ENCODE data around the gene VPS18.

VPS18 gene

GRCh38 chr15:40925863-40926658 is 31.8 kb downstream of the VPS18 start:
- H3K9me3 ChIP-seq (ENCODE audit: control insufficient read depth, low read length) = no peaks in the 10 kb centered on the region
- no peak overlapping the region for H3K27ac ChIP-seq (ENCODE audit: low read depth, low read length, severe bottlenecking)
- peaks cover 32% of the 10 kb centered on the region for H3K4me1 ChIP-seq (ENCODE audit: control insufficient read depth, insufficient read depth, low read length, poor library complexity, severe bottlenecking)
- WGBS, 2 experiments (ENCODE audit: insufficient coverage in 2 of 2) = 2% methylated on average over 50 to 52 of the region's 61 CpGs
- H3K4me3 ChIP-seq (ENCODE audit: extremely low read depth, insufficient read depth, low read length, poor library complexity, severe bottlenecking) = peak overlapping the region; percentile 22
- H3K36me3 ChIP-seq (ENCODE audit: control insufficient read depth, insufficient read depth, low read length) = no peaks in the 10 kb centered on the region

- WGBS, 2 experiments (ENCODE audit: insufficient coverage in 2 of 2) = 9 to 11% methylated on average over 30 to 31 of the region's 33 CpGs
- no peak overlapping the region for H3K27ac ChIP-seq (ENCODE audit: low read depth, low read length, severe bottlenecking)
Measured at GRCh38 chr15:40926659-40927494, 32.6 kb downstream of the VPS18 start.

GRCh38 chr15:40927495-40927872 is 33.2 kb downstream of the VPS18 start:
- Histone ChIP-seq H3K4me3 (ENCODE audit: extremely low read depth, insufficient read depth, low read length, poor library complexity, severe bottlenecking) (peak overlapping the region; percentile 38), H3K36me3 (ENCODE audit: control insufficient read depth, insufficient read depth, low read length) (peaks cover 7% of the 10 kb centered on the region), H3K4me1 (ENCODE audit: control insufficient read depth, insufficient read depth, low read length, poor library complexity, severe bottlenecking) (peaks cover 33% of the 10 kb centered on the region), H3K9me3 (ENCODE audit: control insufficient read depth, low read length) (no peaks in the 10 kb centered on the region), H3K27ac (ENCODE audit: low read depth, low read length, severe bottlenecking) (no peak overlapping the region)
- 8 to 9% methylated on average over 14 to 15 of the region's 24 CpGs for WGBS, 2 experiments (ENCODE audit: insufficient coverage in 2 of 2)

More at GRCh38 chr15:40926659-40927494, 32.6 kb downstream of the VPS18 start:
- H3K36me3 ChIP-seq (ENCODE audit: control insufficient read depth, insufficient read depth, low read length) = peaks cover 5% of the 10 kb centered on the region
- peaks cover 33% of the 10 kb centered on the region for H3K4me1 ChIP-seq (ENCODE audit: control insufficient read depth, insufficient read depth, low read length, poor library complexity, severe bottlenecking)
- H3K4me3 ChIP-seq (ENCODE audit: extremely low read depth, insufficient read depth, low read length, poor library complexity, severe bottlenecking) = peak overlapping the region; percentile 38
- no peaks in the 10 kb centered on the region for H3K9me3 ChIP-seq (ENCODE audit: control insufficient read depth, low read length)

GRCh38 chr15:40927873-40928806 is 33.9 kb downstream of the VPS18 start:
- WGBS, 2 experiments (ENCODE audit: insufficient coverage in 2 of 2) = 1 to 3% methylated on average over 31 to 50 of the region's 68 CpGs
- Histone ChIP-seq H3K9me3 (ENCODE audit: control insufficient read depth, low read length) (no peaks in the 10 kb centered on the region), H3K4me3 (ENCODE audit: extremely low read depth, insufficient read depth, low read length, poor library complexity, severe bottlenecking) (peak overlapping the region; percentile 38), H3K36me3 (ENCODE audit: control insufficient read depth, insufficient read depth, low read length) (peaks cover 7% of the 10 kb centered on the region), H3K4me1 (ENCODE audit: control insufficient read depth, insufficient read depth, low read length, poor library complexity, severe bottlenecking) (peaks cover 33% of the 10 kb centered on the region), H3K27ac (ENCODE audit: low read depth, low read length, severe bottlenecking) (no peak overlapping the region)

GRCh38 chr15:40928821-40929659 is 34.8 kb downstream of the VPS18 start, which contains the start of gene DLL4:
TSS of gene DLL4 (plus strand) at chr15:40929340. CDS start at chr15:40929669, 329 bp downstream.
- Histone ChIP-seq H3K36me3 (ENCODE audit: control insufficient read depth, insufficient read depth, low read length) (peaks cover 7% of the 10 kb centered on the region), H3K9me3 (ENCODE audit: control insufficient read depth, low read length) (no peaks in the 10 kb centered on the region), H3K4me3 (ENCODE audit: extremely low read depth, insufficient read depth, low read length, poor library complexity, severe bottlenecking) (peak within 1 kb of the TSS; percentile 38), H3K27ac (ENCODE audit: low read depth, low read length, severe bottlenecking) (no peak within 1 kb of the TSS), H3K4me1 (ENCODE audit: control insufficient read depth, insufficient read depth, low read length, poor library complexity, severe bottlenecking) (peaks cover 25% of the 10 kb centered on the region)
- WGBS, 2 experiments (ENCODE audit: insufficient coverage in 2 of 2) = 0% methylated on average over 53 to 62 of the region's 71 CpGs

GRCh38 chr15:40929660-40930429 is 35.6 kb downstream of the VPS18 start:
- H3K4me1 ChIP-seq (ENCODE audit: control insufficient read depth, insufficient read depth, low read length, poor library complexity, severe bottlenecking) = peaks cover 25% of the 10 kb centered on the region
- peaks cover 7% of the 10 kb centered on the region for H3K36me3 ChIP-seq (ENCODE audit: control insufficient read depth, insufficient read depth, low read length)
- H3K4me3 ChIP-seq (ENCODE audit: extremely low read depth, insufficient read depth, low read length, poor library complexity, severe bottlenecking) = peak overlapping the region; percentile 38
- H3K27ac ChIP-seq (ENCODE audit: low read depth, low read length, severe bottlenecking) = no peak overlapping the region
- WGBS, 2 experiments (ENCODE audit: insufficient coverage in 2 of 2) = 1 to 2% methylated on average over 43 to 53 of the region's 56 CpGs
- H3K9me3 ChIP-seq (ENCODE audit: control insufficient read depth, low read length) = no peaks in the 10 kb centered on the region

- Histone ChIP-seq H3K27ac (ENCODE audit: low read depth, low read length, severe bottlenecking) (peak overlapping the region; percentile 23), H3K4me3 (ENCODE audit: extremely low read depth, insufficient read depth, low read length, poor library complexity, severe bottlenecking) (peak overlapping the region; percentile 38), H3K9me3 (ENCODE audit: control insufficient read depth, low read length) (no peaks in the 10 kb centered on the region), H3K36me3 (ENCODE audit: control insufficient read depth, insufficient read depth, low read length) (peaks cover 7% of the 10 kb centered on the region), H3K4me1 (ENCODE audit: control insufficient read depth, insufficient read depth, low read length, poor library complexity, severe bottlenecking) (peaks cover 25% of the 10 kb centered on the region)
- WGBS, 2 experiments (ENCODE audit: insufficient coverage in 2 of 2) = 1 to 2% methylated on average over 24 to 45 of the region's 46 CpGs
Measured at GRCh38 chr15:40930430-40931299, 36.4 kb downstream of the VPS18 start.

- Histone ChIP-seq H3K4me3 (ENCODE audit: extremely low read depth, insufficient read depth, low read length, poor library complexity, severe bottlenecking) (peak overlapping the region; percentile 38), H3K27ac (ENCODE audit: low read depth, low read length, severe bottlenecking) (no peak overlapping the region), H3K36me3 (ENCODE audit: control insufficient read depth, insufficient read depth, low read length) (peaks cover 7% of the 10 kb centered on the region), H3K9me3 (ENCODE audit: control insufficient read depth, low read length) (no peaks in the 10 kb centered on the region), H3K4me1 (ENCODE audit: control insufficient read depth, insufficient read depth, low read length, poor library complexity, severe bottlenecking) (peaks cover 20% of the 10 kb centered on the region)
- WGBS, 2 experiments (ENCODE audit: insufficient coverage in 2 of 2) = 80 to 81% methylated on average over 14 to 16 of the region's 16 CpGs
Measured at GRCh38 chr15:40931300-40932142, 37.3 kb downstream of the VPS18 start.

Measured in mesodermal cell (in vitro differentiated cells).